K562 (cell line): Measurements from ENCODE around the gene CERS2. TPM values are rescaled to one million over a fixed set of nuclear protein-coding genes. Genes with fewer than 3 reads are reported as not detected.

ENCODE experiments used
- ARID2 ChIP-seq: fragments of 450-650 bp; IDR thresholded peaks from 2 replicates; pipeline ENCODE4 v1.6.1; 2017; ENCODE audit warnings: antibody characterized with exemption, mild to moderate bottlenecking
- BHLHE40 ChIP-seq: IDR thresholded peaks from 2 replicates; pipeline ENCODE4 v1.6.1; 2011; ENCODE audit warnings: low read length, improper control_type of control experiment
- CHD4 ChIP-seq: fragments of 200-600 bp; sonication (generic); IDR thresholded peaks from 3 replicates; pipeline ENCODE4 v1.6.1; 2012; ENCODE audit warnings: low read depth, mild to moderate bottlenecking, mixed read lengths, low read length, inconsistent platforms; ENCODE audit not compliant: insufficient read depth, insufficient replicate concordance, poor library complexity, severe bottlenecking
- PML ChIP-seq: IDR thresholded peaks from 2 replicates; pipeline ENCODE4 v1.6.1; 2012; ENCODE audit warnings: low read length, inconsistent platforms
- RNF2 ChIP-seq: sonication (generic); IDR thresholded peaks from 2 replicates; pipeline ENCODE4 v1.6.1; 2016
- SRSF9 ChIP-seq: fragments of 200-400 bp; formaldehyde crosslinking; IDR thresholded peaks from 2 replicates; pipeline ENCODE4 v1.6.1; 2017; ENCODE audit warnings: low read depth, low read length, borderline replicate concordance
- polyA plus RNA-seq, 8 experiments: library from polyadenylated mRNA; depleted of rRNA in 4 of 8; stranded (reverse) in 5 of 8; unstranded in 3 of 8; fragments of >200 nt; fragmentation: Nextera tagmentation in 2 of 8; fragmentation: Illumina TruSeq in 1 of 8; extraction: Ambion mirVana in 2 of 8; extraction: Trizol in 1 of 8; gene quantifications; 2 replicates each; pipeline versions ENCODE4 v1.2.1 to v1.2.3, GENCODE V29; 2011 to 2014; ENCODE audit warnings: inconsistent platforms in 1 of 8, missing spikeins in 1 of 8
- total RNA-seq, 7 experiments: library from RNA; depleted of rRNA in 6 of 7; stranded (reverse); fragments of >200 nt in 6 of 7; fragmentation: Illumina TruSeq in 2 of 7; extraction: Trizol in 2 of 7; gene quantifications; 2 replicates each; pipeline versions ENCODE4 v1.2.1 to v1.2.3, GENCODE V29; 2011 to 2021; ENCODE audit warnings: low replicate concordance in 1 of 7
- TF ChIP-seq, protein P1 (sequence below): fragments of 200-600 bp; sonication (generic); IDR thresholded peaks from one replicate; pipeline ENCODE4 v1.6.1; 2012; ENCODE audit warnings: mild to moderate bottlenecking, low read depth, low read length, inconsistent platforms
- TF ChIP-seq, protein P2 (sequence below): fragments of 150-350 bp; IDR thresholded peaks from 2 replicates; pipeline ENCODE4 v1.6.1; 2014; ENCODE audit warnings: low read depth, mild to moderate bottlenecking, low read length, borderline replicate concordance
- TF ChIP-seq, protein P3 (sequence below), 2 experiments: fragments of 450-650 bp in 1 of 2; IDR thresholded peaks; 2 replicates each; pipeline ENCODE4 v1.6.1; 2011 to 2017; ENCODE audit warnings: low read depth in 2 of 2, antibody characterized with exemption in 1 of 2, borderline replicate concordance in 1 of 2, low read length in 1 of 2, mild to moderate bottlenecking in 1 of 2, mixed read lengths in 1 of 2; ENCODE audit not compliant: control insufficient read depth in 1 of 2

The CERS2 gene
- total and polyA plus RNA-seq, 9 of the 15 experiments (the other 6 are each of a cell fraction or from before 2014, with no cell fraction given) = 23.4 to 295 (median 132) TPM

DNA sequence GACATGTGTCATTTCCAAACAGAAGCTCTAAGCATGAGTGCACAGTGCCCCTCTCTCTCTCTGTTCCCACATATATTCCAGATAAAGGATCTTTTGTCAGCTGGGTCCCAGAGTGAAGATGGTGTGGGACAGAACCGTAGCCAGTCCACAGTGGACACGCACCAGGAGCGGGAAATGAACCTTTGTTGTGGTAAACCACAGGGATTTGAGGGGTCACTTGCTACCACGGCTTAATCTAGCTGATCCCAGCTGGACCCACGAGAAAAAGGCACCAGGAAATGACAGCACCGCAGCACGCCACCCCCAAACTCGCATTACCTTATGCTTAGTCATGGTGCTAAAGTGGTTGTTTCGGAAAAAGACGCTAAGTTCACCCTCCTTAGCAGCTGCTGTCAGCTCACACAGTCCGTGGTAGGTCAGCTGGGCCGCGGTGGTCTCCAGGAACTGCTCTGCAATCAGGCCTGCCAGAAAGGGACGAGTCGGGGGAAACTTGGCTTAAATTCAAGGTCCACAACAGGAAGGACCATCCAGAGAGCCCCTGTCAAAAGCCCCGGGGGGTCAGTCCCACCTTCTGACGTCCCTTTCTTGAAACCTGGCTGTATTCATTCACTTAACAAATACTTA lies 24.5 kb upstream of the CERS2 start (continued):
- TF ChIP-seq, protein P1, sequence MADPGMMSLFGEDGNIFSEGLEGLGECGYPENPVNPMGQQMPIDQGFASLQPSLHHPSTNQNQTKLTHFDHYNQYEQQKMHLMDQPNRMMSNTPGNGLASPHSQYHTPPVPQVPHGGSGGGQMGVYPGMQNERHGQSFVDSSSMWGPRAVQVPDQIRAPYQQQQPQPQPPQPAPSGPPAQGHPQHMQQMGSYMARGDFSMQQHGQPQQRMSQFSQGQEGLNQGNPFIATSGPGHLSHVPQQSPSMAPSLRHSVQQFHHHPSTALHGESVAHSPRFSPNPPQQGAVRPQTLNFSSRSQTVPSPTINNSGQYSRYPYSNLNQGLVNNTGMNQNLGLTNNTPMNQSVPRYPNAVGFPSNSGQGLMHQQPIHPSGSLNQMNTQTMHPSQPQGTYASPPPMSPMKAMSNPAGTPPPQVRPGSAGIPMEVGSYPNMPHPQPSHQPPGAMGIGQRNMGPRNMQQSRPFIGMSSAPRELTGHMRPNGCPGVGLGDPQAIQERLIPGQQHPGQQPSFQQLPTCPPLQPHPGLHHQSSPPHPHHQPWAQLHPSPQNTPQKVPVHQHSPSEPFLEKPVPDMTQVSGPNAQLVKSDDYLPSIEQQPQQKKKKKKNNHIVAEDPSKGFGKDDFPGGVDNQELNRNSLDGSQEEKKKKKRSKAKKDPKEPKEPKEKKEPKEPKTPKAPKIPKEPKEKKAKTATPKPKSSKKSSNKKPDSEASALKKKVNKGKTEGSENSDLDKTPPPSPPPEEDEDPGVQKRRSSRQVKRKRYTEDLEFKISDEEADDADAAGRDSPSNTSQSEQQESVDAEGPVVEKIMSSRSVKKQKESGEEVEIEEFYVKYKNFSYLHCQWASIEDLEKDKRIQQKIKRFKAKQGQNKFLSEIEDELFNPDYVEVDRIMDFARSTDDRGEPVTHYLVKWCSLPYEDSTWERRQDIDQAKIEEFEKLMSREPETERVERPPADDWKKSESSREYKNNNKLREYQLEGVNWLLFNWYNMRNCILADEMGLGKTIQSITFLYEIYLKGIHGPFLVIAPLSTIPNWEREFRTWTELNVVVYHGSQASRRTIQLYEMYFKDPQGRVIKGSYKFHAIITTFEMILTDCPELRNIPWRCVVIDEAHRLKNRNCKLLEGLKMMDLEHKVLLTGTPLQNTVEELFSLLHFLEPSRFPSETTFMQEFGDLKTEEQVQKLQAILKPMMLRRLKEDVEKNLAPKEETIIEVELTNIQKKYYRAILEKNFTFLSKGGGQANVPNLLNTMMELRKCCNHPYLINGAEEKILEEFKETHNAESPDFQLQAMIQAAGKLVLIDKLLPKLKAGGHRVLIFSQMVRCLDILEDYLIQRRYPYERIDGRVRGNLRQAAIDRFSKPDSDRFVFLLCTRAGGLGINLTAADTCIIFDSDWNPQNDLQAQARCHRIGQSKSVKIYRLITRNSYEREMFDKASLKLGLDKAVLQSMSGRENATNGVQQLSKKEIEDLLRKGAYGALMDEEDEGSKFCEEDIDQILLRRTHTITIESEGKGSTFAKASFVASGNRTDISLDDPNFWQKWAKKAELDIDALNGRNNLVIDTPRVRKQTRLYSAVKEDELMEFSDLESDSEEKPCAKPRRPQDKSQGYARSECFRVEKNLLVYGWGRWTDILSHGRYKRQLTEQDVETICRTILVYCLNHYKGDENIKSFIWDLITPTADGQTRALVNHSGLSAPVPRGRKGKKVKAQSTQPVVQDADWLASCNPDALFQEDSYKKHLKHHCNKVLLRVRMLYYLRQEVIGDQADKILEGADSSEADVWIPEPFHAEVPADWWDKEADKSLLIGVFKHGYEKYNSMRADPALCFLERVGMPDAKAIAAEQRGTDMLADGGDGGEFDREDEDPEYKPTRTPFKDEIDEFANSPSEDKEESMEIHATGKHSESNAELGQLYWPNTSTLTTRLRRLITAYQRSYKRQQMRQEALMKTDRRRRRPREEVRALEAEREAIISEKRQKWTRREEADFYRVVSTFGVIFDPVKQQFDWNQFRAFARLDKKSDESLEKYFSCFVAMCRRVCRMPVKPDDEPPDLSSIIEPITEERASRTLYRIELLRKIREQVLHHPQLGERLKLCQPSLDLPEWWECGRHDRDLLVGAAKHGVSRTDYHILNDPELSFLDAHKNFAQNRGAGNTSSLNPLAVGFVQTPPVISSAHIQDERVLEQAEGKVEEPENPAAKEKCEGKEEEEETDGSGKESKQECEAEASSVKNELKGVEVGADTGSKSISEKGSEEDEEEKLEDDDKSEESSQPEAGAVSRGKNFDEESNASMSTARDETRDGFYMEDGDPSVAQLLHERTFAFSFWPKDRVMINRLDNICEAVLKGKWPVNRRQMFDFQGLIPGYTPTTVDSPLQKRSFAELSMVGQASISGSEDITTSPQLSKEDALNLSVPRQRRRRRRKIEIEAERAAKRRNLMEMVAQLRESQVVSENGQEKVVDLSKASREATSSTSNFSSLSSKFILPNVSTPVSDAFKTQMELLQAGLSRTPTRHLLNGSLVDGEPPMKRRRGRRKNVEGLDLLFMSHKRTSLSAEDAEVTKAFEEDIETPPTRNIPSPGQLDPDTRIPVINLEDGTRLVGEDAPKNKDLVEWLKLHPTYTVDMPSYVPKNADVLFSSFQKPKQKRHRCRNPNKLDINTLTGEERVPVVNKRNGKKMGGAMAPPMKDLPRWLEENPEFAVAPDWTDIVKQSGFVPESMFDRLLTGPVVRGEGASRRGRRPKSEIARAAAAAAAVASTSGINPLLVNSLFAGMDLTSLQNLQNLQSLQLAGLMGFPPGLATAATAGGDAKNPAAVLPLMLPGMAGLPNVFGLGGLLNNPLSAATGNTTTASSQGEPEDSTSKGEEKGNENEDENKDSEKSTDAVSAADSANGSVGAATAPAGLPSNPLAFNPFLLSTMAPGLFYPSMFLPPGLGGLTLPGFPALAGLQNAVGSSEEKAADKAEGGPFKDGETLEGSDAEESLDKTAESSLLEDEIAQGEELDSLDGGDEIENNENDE = no peak
- no peak for TF ChIP-seq SRSF9
- no peak for TF ChIP-seq PML
- no peak for TF ChIP-seq ARID2
- TF ChIP-seq CHD4 = peak; percentile 65
- peak; percentile 35; the same call in 1 of the 2 replicates for TF ChIP-seq RNF2
- TF ChIP-seq, protein P2, sequence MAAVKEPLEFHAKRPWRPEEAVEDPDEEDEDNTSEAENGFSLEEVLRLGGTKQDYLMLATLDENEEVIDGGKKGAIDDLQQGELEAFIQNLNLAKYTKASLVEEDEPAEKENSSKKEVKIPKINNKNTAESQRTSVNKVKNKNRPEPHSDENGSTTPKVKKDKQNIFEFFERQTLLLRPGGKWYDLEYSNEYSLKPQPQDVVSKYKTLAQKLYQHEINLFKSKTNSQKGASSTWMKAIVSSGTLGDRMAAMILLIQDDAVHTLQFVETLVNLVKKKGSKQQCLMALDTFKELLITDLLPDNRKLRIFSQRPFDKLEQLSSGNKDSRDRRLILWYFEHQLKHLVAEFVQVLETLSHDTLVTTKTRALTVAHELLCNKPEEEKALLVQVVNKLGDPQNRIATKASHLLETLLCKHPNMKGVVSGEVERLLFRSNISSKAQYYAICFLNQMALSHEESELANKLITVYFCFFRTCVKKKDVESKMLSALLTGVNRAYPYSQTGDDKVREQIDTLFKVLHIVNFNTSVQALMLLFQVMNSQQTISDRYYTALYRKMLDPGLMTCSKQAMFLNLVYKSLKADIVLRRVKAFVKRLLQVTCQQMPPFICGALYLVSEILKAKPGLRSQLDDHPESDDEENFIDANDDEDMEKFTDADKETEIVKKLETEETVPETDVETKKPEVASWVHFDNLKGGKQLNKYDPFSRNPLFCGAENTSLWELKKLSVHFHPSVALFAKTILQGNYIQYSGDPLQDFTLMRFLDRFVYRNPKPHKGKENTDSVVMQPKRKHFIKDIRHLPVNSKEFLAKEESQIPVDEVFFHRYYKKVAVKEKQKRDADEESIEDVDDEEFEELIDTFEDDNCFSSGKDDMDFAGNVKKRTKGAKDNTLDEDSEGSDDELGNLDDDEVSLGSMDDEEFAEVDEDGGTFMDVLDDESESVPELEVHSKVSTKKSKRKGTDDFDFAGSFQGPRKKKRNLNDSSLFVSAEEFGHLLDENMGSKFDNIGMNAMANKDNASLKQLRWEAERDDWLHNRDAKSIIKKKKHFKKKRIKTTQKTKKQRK = no peak
- TF ChIP-seq BHLHE40 = peak; percentile 88
- TF ChIP-seq, protein P3, sequence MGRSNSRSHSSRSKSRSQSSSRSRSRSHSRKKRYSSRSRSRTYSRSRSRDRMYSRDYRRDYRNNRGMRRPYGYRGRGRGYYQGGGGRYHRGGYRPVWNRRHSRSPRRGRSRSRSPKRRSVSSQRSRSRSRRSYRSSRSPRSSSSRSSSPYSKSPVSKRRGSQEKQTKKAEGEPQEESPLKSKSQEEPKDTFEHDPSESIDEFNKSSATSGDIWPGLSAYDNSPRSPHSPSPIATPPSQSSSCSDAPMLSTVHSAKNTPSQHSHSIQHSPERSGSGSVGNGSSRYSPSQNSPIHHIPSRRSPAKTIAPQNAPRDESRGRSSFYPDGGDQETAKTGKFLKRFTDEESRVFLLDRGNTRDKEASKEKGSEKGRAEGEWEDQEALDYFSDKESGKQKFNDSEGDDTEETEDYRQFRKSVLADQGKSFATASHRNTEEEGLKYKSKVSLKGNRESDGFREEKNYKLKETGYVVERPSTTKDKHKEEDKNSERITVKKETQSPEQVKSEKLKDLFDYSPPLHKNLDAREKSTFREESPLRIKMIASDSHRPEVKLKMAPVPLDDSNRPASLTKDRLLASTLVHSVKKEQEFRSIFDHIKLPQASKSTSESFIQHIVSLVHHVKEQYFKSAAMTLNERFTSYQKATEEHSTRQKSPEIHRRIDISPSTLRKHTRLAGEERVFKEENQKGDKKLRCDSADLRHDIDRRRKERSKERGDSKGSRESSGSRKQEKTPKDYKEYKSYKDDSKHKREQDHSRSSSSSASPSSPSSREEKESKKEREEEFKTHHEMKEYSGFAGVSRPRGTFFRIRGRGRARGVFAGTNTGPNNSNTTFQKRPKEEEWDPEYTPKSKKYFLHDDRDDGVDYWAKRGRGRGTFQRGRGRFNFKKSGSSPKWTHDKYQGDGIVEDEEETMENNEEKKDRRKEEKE (IDR thresholded peaks at IDR 0.05; ENCODE audit: borderline replicate concordance in 1 of 2, control insufficient read depth in 1 of 2, low read depth in 2 of 2, low read length in 1 of 2) = no peak
